NCI-H2227 (cell line): Measurements from ENCODE around the gene MORN3.
A peak's percentile ranks its signal among the peaks of the same experiment; 100 is the strongest.
"Not testable (repeated sequence)": the region's sequence is repeated elsewhere in the genome, so short reads cannot be mapped to it uniquely, and the experiment has no call there.

Experiments
- DNase-seq: peaks from one replicate; lab custom pipeline; 2025; ENCODE audit not compliant: unreplicated experiment; lab: John Stamatoyannopoulos, UW

The MORN3 gene

GRCh38 chr12:121692744-121693143, 23.3 kb upstream of the MORN3 start:
- not testable (repeated sequence) for DNase-seq

GRCh38 chr12:121689430-121689829, 20.0 kb upstream of the MORN3 start:
- DNase-seq = no peak

- DNase-seq = no peak
Measured at GRCh38 chr12:121688966-121689365, 19.5 kb upstream of the MORN3 start.

GRCh38 chr12:121679661-121680197, 10.3 kb upstream of the MORN3 start:
- DNase-seq = not testable (repeated sequence)

- no peak for DNase-seq
Measured at GRCh38 chr12:121678716-121679300, 9.4 kb upstream of the MORN3 start.

- DNase-seq = no peak
Measured at GRCh38 chr12:121678305-121678704, 8.9 kb upstream of the MORN3 start.

GRCh38 chr12:121676190-121676589, 6.7 kb upstream of the MORN3 start:
- no peak for DNase-seq

- peak; percentile 53 for DNase-seq
Measured at GRCh38 chr12:121673013-121673511, 3.6 kb upstream of the MORN3 start.

GRCh38 chr12:121668750-121669520, 519 bp downstream of the MORN3 start:
- peak; percentile 39 for DNase-seq

GRCh38 chr12:121666829-121667228, 2.6 kb downstream of the MORN3 start:
- DNase-seq = not testable (repeated sequence)

- DNase-seq = no peak
Measured at GRCh38 chr12:121663610-121663929, 5.9 kb downstream of the MORN3 start.

GRCh38 chr12:121661353-121662105, 7.9 kb downstream of the MORN3 start:
- DNase-seq = not testable (repeated sequence)

- DNase-seq = no peak
Measured at GRCh38 chr12:121657305-121658008, 12.0 kb downstream of the MORN3 start.

GRCh38 chr12:121656122-121656521, 13.3 kb downstream of the MORN3 start:
- DNase-seq = no peak

- no peak for DNase-seq
Measured at GRCh38 chr12:121653999-121654398, 15.5 kb downstream of the MORN3 start.

GRCh38 chr12:121652767-121653497, 16.5 kb downstream of the MORN3 start:
- DNase-seq = no peak

GRCh38 chr12:121651320-121651719, 18.1 kb downstream of the MORN3 start:
- DNase-seq = no peak

GRCh38 chr12:121649819-121650353, 19.6 kb downstream of the MORN3 start:
- DNase-seq = no peak

- DNase-seq = no peak
Measured at GRCh38 chr12:121649322-121649721, 20.1 kb downstream of the MORN3 start.

- DNase-seq = no peak
Measured at GRCh38 chr12:121648458-121649028, 20.9 kb downstream of the MORN3 start.
